LNCAP (cell line): ENCODE measurements around the gene TNFRSF9.

Source experiments
- TF ChIP-seq, protein P1 (sequence below): fragments of 450-650 bp; IDR thresholded peaks from 2 replicates; pipeline ENCODE4 v1.5.1; 2017; ENCODE audit warnings: mild to moderate bottlenecking

The TNFRSF9 gene

DNA sequence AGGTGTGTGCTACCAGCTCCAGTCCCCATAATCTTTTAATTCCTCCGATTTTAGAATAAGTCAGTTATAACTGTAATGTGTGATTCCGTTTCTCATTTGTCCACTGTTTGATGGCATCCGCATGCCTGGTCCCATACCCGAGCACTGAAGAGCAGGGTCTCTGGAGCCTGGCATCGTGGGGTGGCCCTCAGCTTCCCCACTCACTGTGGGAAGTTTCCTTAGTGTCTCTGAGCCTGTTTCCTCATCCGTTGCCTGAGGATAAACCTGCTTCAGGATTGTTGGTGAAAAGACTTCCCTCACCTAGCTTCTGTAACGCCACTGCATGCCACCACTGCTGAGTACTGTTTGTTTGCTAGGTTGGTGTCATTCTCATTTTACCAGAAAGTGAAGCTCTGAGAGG lies 40.3 kb upstream of the TNFRSF9 start:
- TF ChIP-seq, protein P1, sequence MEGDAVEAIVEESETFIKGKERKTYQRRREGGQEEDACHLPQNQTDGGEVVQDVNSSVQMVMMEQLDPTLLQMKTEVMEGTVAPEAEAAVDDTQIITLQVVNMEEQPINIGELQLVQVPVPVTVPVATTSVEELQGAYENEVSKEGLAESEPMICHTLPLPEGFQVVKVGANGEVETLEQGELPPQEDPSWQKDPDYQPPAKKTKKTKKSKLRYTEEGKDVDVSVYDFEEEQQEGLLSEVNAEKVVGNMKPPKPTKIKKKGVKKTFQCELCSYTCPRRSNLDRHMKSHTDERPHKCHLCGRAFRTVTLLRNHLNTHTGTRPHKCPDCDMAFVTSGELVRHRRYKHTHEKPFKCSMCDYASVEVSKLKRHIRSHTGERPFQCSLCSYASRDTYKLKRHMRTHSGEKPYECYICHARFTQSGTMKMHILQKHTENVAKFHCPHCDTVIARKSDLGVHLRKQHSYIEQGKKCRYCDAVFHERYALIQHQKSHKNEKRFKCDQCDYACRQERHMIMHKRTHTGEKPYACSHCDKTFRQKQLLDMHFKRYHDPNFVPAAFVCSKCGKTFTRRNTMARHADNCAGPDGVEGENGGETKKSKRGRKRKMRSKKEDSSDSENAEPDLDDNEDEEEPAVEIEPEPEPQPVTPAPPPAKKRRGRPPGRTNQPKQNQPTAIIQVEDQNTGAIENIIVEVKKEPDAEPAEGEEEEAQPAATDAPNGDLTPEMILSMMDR: no peak

DNA sequence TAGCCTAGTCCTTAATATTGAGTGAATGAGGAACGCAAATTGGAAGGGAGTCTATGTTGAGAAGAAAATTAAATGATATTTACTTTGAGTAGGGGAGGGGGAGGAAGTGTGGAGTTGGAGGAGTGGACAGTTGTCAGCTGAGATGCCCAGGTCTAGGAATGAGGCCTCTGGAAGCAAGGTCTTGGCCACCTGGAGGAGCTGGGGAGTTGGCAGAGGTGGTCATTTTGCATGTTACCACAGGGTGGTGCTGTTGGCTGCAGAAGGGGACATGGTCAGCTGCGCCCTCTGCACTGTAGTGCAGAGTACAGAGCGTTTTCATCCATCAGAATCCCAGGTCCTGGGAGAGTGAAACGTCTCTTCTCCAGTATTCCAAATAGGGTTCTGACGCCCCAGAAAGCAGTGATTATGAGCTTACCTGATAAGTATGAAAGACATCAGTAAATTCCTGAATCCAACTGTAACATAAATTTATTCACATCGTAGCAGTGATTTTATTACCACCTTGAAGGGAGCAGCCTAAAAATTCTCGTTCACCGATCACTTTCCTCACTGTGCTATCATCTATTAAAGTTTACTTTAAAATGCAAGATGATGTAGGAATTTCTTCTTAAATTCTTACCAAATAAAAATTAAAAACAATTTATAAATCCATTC lies 34.7 kb upstream of the TNFRSF9 start:
- TF ChIP-seq, protein P1: peak; percentile 96

DNA sequence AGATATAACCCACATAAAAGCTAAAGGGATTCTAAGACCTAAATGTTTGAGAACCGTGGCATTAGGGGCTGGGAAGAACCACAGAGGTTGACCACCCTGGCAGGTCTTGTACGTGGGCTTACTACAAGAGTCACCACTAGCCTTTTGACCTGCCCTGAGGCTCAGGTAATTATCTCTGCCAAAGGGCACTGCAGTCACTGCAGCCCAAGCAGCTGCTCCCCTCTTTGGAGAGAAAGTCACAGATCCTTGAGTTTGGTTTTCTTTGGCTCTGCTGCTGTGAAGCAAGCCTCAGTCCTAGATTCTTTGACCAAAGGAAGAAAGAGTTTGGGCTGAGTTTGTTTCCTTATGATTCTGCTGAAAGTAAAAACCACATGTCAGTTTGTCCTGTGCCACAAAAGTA lies 32.4 kb upstream of the TNFRSF9 start:
- TF ChIP-seq, protein P1: no peak

DNA sequence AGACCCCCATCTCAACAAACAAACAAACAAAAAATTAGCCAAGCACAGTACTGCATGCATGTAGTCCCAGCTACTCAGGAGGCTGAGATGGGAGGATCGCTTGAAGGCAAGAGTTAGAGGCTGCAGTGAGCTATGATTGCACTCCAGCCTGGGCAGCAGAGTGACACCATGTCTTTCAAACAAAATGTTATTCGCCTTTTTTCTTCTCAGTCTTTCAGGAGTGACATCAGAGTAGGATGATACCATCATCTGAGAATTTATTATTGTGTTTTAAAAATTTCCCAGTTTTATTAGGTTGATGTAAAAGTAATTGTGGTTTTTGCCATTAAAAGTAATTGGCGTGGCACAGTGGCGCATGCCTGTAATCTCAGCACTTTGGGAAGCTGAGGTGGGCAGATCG lies 31.6 kb upstream of the TNFRSF9 start:
- TF ChIP-seq, protein P1: no peak

DNA sequence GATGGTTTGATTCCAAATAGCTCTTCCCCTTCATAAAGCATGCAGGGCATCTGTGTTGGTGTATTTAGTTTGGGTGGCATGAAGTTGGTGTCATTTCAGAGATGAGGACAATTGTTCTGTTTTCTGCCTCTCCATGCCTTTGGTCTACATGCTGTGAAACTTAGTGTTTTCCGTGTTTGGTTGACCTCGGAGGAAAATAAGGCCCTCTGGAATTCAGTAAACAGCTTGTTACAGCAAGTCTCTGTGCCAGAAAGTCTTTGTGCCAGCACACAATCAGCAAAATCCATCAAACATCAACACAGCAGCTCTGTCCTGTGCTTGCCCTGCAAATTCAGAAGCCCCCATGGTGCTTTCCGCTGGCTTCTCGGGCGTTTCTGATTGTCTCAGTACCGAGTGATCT lies 30.4 kb upstream of the TNFRSF9 start:
- TF ChIP-seq, protein P1: no peak

DNA sequence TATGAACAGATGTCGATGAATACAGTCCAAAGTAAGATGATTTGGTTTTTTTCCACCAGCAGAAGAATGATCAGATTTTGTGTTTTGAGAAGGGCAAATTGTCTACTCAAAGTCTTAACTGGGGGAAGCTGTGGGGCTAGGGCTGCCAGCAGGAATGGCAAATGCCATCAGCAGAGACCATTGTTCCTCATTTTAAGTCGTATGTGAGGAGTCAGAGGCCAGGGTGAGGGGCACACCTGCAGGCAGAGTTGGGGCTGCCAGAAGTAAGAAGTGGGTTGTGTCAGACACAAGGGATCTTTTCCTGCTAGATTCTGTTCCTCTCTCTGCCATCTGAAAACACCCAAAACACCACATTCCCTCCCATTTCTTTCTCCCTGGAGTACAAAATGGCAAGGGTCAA lies 29.6 kb upstream of the TNFRSF9 start:
- TF ChIP-seq, protein P1: no peak

DNA sequence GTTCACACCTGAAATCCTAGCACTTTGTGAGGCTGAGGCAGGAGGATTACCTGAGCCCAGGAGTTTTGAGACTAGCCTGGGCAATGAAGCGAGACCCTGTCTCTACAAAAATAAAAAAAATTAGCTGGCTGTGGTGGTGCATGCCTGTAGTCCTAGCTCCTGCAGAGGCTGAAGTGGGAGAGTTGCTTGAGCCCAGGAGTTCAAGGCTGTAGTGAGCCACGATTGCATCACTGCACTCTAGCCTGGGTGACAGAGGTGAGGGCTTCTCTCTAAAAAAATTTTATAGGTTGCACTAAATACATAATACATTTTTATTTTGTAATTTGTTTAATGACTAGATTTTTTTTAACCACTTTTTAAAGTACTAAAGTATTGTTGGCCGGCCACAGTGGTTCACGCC lies 27.0 kb upstream of the TNFRSF9 start:
- TF ChIP-seq, protein P1: no peak

DNA sequence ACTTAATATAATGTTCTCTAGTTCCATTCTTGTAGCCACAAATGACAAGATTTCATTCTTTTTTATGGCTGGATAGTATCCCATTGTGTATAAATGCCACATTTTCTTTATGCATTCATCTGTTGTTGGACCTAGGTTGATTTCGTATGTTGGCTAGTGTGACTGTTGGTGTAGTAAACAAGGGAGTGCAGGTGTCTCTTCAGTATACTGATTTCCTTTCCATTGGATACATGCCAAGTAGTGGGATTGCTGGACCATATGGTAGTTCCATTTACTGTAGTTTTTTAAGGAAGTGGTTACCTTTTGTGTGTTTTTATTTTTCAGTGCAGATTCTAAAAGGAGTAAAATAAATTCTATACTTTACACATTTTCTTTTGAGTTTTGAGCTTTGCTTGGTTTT lies 26.6 kb upstream of the TNFRSF9 start:
- TF ChIP-seq, protein P1: no peak
